ENCODE data around the gene DNAJB6.

DNA sequence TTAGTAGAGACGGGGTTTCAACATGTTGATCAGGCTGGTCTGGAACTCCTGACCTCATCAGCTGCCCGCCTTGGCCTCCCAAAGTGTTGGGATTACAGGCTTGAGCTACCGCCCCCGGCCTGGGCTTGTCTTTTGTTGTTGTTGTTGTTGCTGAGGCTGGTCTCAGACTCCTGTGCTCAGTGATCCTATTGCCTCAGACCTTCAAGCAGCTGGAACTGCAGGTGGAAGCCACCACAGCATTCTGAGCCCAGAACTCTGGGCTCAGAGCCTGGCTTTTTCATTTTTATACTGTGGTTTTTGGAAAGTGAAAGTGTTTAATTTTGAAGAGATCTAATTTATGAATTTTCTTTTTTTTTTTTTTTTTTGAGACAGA, 16.2 kb upstream of the DNAJB6 start:
- TF ChIP-seq, protein P1, sequence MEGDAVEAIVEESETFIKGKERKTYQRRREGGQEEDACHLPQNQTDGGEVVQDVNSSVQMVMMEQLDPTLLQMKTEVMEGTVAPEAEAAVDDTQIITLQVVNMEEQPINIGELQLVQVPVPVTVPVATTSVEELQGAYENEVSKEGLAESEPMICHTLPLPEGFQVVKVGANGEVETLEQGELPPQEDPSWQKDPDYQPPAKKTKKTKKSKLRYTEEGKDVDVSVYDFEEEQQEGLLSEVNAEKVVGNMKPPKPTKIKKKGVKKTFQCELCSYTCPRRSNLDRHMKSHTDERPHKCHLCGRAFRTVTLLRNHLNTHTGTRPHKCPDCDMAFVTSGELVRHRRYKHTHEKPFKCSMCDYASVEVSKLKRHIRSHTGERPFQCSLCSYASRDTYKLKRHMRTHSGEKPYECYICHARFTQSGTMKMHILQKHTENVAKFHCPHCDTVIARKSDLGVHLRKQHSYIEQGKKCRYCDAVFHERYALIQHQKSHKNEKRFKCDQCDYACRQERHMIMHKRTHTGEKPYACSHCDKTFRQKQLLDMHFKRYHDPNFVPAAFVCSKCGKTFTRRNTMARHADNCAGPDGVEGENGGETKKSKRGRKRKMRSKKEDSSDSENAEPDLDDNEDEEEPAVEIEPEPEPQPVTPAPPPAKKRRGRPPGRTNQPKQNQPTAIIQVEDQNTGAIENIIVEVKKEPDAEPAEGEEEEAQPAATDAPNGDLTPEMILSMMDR (IDR thresholded peaks at IDR 0.05): no peak
- TF ChIP-seq POLR2A (IDR thresholded peaks at IDR 0.05): no peak

Measured in uterus (tissue), 2 donors.